Activated naive CD4-positive, alpha-beta T cell treated with anti-CD3 and anti-CD28 coated beads for 36 hours (primary cell): Measurements from ENCODE around the gene VAMP3. TPM values are rescaled to one million over a fixed set of nuclear protein-coding genes. Genes with fewer than 3 reads are reported as not detected.
A peak's percentile ranks its signal among the peaks of the same experiment; 100 is the strongest.

ENCODE experiments used
- CTCF ChIA-PET: fragments of 350-600 bp; sonication (Branson Sonifier 250); formaldehyde crosslinking; loops from one replicate; lab custom pipeline; 2021; ENCODE audit warnings: antibody characterized with exemption; lab: Charles Lee
- DNase-seq: peaks from one replicate; pipeline ENCODE4 v3.0.0-alpha.2; 2020
- H3K27ac Mint-ChIP-seq: one replicate; pipeline ENCODE4 v1.8.0; 2021; ENCODE audit warnings: mild to moderate bottlenecking, mixed read lengths
- H3K27me3 Mint-ChIP-seq: one replicate; pipeline ENCODE4 v1.8.0; 2021; ENCODE audit warnings: low read depth, mixed read lengths
- H3K36me3 Mint-ChIP-seq: one replicate; pipeline ENCODE4 v1.8.0; 2021; ENCODE audit warnings: low read depth, mixed read lengths
- H3K4me1 Mint-ChIP-seq: one replicate; pipeline ENCODE4 v1.8.0; 2021; ENCODE audit warnings: low read depth, mixed read lengths
- H3K4me3 Mint-ChIP-seq: one replicate; pipeline ENCODE4 v1.8.0; 2021; ENCODE audit warnings: mild to moderate bottlenecking, moderate library complexity, mixed read lengths
- H3K9me3 Mint-ChIP-seq: one replicate; pipeline ENCODE4 v1.8.0; 2021; ENCODE audit warnings: mixed read lengths
- intact Hi-C: fragments of 100-400 bp; cut with micrococcal nuclease; formaldehyde crosslinking; loops from one replicate; pipeline ENCODE4 v1.15.1; 2023
- total RNA-seq, 2 experiments: library from RNA; stranded (reverse); gene quantifications; one replicate each; pipeline ENCODE4 v1.2.3, GENCODE V29; 2021

VAMP3 gene
- total RNA-seq, 2 experiments from 2014 or later, result 16.7 to 19.4 TPM

- Mint-ChIP-seq H3K9me3 (no peaks in the 10 kb centered on the region), H3K4me1 (no peaks in the 10 kb centered on the region), H3K4me3 (no peak overlapping the region), H3K27ac (no peak overlapping the region), H3K27me3 (no peaks in the 10 kb centered on the region), H3K36me3 (peaks cover 24% of the 10 kb centered on the region)
- intact Hi-C loops, result no loop called here
- DNase-seq, result no peak
- CTCF ChIA-PET, result interaction anchor here (1.1 kb wide), 1 partner anchor 16 kb away, joined by 4 read pairs; no protein-coding TSS in a partner anchor
Measured at GRCh38 chr1:7824701-7825100, 53.6 kb downstream of the VAMP3 start.

GRCh38 chr1:7826363-7826762 lies 55.3 kb downstream of the VAMP3 start:
- DNase-seq, result no peak
- Mint-ChIP-seq H3K4me1 (no peaks in the 10 kb centered on the region), H3K27ac (no peak overlapping the region), H3K27me3 (no peaks in the 10 kb centered on the region), H3K4me3 (peak overlapping the region; percentile 86), H3K9me3 (no peaks in the 10 kb centered on the region), H3K36me3 (peaks cover 19% of the 10 kb centered on the region)
- CTCF ChIA-PET, result interaction anchor here (2.1 kb wide), 1 partner anchor 78 kb away, joined by 4 read pairs; no protein-coding TSS in a partner anchor
- intact Hi-C loops, result no loop called here

- CTCF ChIA-PET, result interaction anchor here (2.1 kb wide), 1 partner anchor 77 kb away, joined by 4 read pairs; no protein-coding TSS in a partner anchor
- no peaks in the 10 kb centered on the region for H3K27me3 Mint-ChIP-seq
- intact Hi-C loops, result no loop called here
- H3K9me3 Mint-ChIP-seq, result no peaks in the 10 kb centered on the region
- H3K27ac Mint-ChIP-seq, result peak overlapping the region; percentile 87
- DNase-seq, result peak; percentile 25
- peak overlapping the region; percentile 86 for H3K4me3 Mint-ChIP-seq
- H3K4me1 Mint-ChIP-seq, result no peaks in the 10 kb centered on the region
- peaks cover 13% of the 10 kb centered on the region for H3K36me3 Mint-ChIP-seq
Measured at GRCh38 chr1:7827126-7827955, 56.2 kb downstream of the VAMP3 start.

Other genes with a start within 250 kb of the VAMP3 start
- 1 to 10 TPM; 2.9 to 3.1 TPM for gene PER3, start 13.0 kb downstream of the VAMP3 start, total RNA-seq
- not detected for gene UTS2, start 81.8 kb downstream of the VAMP3 start, total RNA-seq
- gene TNFRSF9, start 169.5 kb downstream of the VAMP3 start, total RNA-seq, result 10 to 100 TPM; 10.5 to 11.6 TPM
- 100 to 1,000 TPM; 373 to 397 TPM for gene PARK7, start 190.4 kb downstream of the VAMP3 start, total RNA-seq